ENCODE measurements around the gene GPR146.

GPR146 gene

DNA sequence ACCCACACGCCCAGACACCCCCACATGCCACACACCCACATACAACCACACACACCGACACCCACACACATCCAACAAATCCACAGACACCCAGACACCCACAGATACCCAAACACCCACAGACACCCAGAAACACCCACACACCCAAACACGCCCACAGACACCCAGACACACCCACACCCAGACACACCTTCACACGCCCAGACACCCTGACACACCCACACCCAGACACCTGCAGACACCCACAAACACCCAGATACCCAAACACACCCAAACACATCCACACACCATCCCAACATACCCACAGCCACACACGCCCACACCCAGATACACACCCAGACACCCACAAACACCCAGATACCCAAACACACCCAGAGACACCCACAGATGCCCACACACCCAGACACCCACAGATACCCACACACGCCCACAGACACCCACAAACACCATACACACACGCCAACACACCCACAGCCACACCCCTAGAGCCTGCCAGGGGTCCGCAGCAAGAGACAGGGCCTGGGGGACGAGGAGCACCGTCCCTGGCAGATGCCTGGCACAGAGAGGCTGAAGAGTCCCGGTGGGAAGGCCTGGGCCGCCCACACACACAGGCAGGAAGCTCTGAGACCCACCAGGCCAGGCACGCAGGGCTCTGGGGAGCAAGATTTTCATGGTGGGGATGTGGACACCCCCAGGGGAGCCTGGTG, 32.9 kb upstream of the GPR146 start:
- no peak for DNase-seq (ENCODE audit: low read depth)

GRCh38 chr7:1012004-1012715, 32.2 kb upstream of the GPR146 start:
- DNase-seq (ENCODE audit: low read depth), result no peak

- DNase-seq (ENCODE audit: low read depth), result no peak
These were observed 31.6 kb upstream of the GPR146 start for GRCh38 chr7:1012716-1013095.

DNA sequence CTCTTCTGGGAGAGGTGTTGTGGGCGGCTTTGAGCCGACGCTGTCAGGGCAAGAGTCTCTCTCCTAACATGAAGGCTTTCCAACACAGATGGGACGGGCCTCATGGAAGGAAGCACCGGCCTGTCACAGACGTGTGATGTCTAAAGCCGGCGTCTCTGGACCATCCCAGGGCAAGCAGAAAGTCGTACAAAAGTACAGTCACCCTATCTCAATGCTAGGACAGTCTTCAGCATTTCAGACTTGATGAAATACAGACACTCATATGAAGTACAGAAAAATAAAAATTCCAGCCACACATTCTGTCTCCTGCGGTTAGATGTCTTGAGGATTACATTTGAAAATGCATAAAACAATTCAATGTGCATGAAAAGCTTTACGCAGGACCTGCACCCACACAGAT, 30.8 kb upstream of the GPR146 start:
- DNase-seq (ENCODE audit: low read depth), result no peak

DNA sequence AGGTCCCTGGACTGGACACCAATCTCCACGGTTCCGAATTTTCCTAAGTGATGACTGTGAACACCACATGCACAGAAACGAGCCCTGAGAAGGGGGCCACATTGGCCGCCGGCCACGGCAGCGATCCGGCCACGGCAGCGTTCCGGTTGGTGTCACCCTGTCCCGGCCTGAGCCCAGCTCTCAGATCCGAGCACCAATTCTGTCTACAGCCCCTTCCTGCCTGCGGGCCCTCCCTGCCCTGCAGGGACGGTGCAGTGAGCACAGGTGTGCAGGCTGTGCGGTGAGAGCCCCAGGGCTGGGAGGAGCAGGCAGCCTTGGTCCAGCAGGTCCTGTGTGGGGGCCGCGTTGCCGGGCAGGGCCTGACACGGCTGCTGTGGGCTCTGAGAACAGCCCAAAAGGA, 29.7 kb upstream of the GPR146 start:
- DNase-seq (ENCODE audit: low read depth), result no peak

GRCh38 chr7:1015196-1016121, 28.9 kb upstream of the GPR146 start:
- DNase-seq (ENCODE audit: low read depth), result no peak

GRCh38 chr7:1016577-1017531, 27.5 kb upstream of the GPR146 start:
- no peak for DNase-seq (ENCODE audit: low read depth)

- DNase-seq (ENCODE audit: low read depth), result no peak
These were observed 26.6 kb upstream of the GPR146 start for GRCh38 chr7:1017586-1018333.

DNA sequence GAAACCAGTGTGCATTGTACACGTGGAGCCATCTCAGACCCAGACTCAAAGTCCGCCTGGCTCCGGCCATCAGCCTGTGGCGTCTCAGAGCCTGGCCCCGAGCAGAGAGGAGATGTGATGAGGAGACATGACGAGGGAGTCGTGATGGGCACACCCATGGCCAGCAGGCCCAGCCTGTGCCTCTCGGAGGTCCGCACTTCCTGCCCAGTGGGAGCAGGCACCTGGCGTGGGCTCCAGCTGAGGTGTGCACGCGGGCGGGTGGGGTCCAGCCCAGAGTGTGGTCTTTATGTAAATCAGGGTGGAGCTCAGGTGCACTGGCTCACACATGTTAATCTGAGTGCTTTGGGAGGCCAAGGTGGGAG, 26.0 kb upstream of the GPR146 start:
- DNase-seq (ENCODE audit: low read depth), result no peak

DNA sequence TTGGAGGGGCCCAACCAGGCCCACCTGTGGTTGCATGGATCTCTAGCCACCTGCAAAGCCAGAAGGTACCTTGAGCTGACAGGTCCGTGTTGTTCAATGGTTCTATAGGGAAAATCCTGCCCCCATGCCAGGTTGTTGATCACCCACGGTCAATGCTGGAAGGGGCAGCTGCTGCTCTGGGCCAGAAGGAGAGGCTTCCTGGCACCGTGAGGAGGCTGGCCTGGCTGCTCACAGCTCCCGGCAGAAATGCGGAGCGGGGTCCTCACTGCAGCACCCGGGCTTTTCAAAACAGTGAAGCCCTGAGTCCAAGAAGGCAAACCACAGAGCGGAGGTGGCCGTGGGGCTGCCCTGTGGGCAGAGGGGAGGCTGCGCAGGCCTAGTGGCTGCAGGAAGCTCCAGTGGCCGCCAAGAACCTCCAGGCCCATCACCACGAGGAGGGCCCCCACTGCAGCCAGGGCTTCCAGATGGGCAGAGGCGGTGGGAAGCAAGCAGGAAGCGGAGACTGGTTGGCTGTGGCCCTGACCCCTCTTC, 25.0 kb upstream of the GPR146 start:
- DNase-seq (ENCODE audit: low read depth), result no peak

GRCh38 chr7:1019789-1020610, 24.3 kb upstream of the GPR146 start:
- DNase-seq (ENCODE audit: low read depth), result no peak

- DNase-seq (ENCODE audit: low read depth), result no peak
These were observed 23.5 kb upstream of the GPR146 start for GRCh38 chr7:1020849-1021251.

GRCh38 chr7:1021366-1021765, 23.0 kb upstream of the GPR146 start:
- no peak for DNase-seq (ENCODE audit: low read depth)

- DNase-seq (ENCODE audit: low read depth), result no peak
These were observed 22.4 kb upstream of the GPR146 start for GRCh38 chr7:1021931-1022330.

- no peak for DNase-seq (ENCODE audit: low read depth)
These were observed 22.0 kb upstream of the GPR146 start for GRCh38 chr7:1022356-1022755.

DNA sequence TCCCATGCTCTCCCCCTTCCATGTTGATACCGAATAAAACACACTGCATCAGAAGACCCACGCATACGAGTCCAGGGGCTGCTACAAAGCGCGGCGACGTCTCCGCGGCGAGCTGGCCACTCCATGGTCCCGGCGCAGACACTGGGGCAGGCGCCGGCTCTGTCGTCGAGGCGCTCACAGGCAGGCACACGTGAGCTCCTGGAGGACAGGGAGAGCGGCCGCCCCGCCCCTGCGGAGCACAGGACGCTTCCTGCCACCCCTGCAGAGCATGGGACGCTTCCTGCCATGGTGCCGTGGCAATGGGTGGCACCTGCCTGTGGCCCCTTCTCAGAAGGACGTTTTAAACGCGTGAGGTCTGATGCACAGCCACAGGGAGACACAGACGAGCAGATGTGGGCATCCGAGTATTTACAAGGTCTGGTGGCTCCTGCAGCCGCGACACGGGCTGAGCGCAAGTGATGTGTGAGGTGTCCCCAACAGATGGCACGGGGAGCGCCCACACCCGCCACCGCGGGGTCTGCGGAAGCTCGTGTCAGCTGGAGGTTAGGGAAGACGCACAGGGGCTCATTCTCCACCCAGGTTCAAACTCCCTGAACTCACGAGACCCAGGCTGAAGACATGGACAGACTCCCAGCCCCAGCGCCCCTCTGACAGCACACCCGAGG, 21.4 kb upstream of the GPR146 start:
- no peak for DNase-seq (ENCODE audit: low read depth)

DNA sequence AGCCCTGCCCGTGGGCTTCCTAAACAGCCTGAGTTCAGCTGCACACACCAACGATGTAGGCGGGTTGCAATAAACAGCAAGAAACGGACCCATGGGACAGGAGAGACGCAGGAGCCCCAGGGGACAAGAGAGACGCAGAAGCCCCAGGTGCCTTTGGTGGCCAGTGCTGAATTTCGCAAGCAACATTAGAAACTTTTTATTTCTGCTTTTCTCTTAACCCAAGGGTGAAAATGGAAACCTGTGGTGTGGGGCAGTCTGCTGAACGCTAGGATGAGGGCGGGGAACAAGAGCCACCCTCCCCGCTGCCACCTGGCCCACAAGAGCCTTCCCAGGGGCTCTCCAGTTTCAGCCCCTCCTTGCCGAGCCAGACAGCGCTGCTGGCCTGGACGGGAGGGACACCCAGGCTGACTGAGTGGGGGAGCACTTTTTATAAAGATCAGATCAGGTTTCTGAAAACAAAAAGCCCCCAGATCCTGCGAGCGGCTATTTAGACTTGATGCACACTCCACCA, 20.0 kb upstream of the GPR146 start:
- no peak for DNase-seq (ENCODE audit: low read depth)

- no peak for DNase-seq (ENCODE audit: low read depth)
These were observed 19.2 kb upstream of the GPR146 start for GRCh38 chr7:1024876-1025742.

Measured in ELR (cell line).